H1 (cell line): ENCODE measurements around the gene VMP1.

Experiments used
- CTCF ChIP-seq, 3 experiments: IDR thresholded peaks; 1 replicate in 2 of 3; 2 replicates in 1 of 3; pipeline versions ENCODE4 v1.5.1 to v1.6.1; 2011; ENCODE audit warnings: low read length in 3 of 3, mild to moderate bottlenecking in 3 of 3, inconsistent platforms in 2 of 3, low read depth in 1 of 3, moderate library complexity in 1 of 3; ENCODE audit not compliant: insufficient read depth in 1 of 3; ENCODE audit errors: control extremely low read depth in 1 of 3
- EP300 ChIP-seq, 2 experiments: IDR thresholded peaks; 1 replicate in 1 of 2; 2 replicates in 1 of 2; pipeline ENCODE4 v1.6.1; 2011 to 2012; ENCODE audit warnings: low read depth in 2 of 2, low read length in 2 of 2, mild to moderate bottlenecking in 2 of 2, borderline replicate concordance in 1 of 2, inconsistent platforms in 1 of 2, moderate library complexity in 1 of 2
- EZH2 ChIP-seq: fragments of 200-600 bp; sonication (generic); IDR thresholded peaks from 2 replicates; pipeline ENCODE4 v1.7.1; 2012; ENCODE audit warnings: low read depth, mild to moderate bottlenecking, moderate library complexity, low read length, inconsistent platforms; ENCODE audit not compliant: severe bottlenecking
- MAFK ChIP-seq: IDR thresholded peaks from 2 replicates; pipeline ENCODE4 v1.6.1; 2012; ENCODE audit warnings: low read depth, mild to moderate bottlenecking, improper control_type of control experiment, low read length
- MAX ChIP-seq: IDR thresholded peaks from 2 replicates; pipeline ENCODE4 v1.6.1; 2012; ENCODE audit warnings: inconsistent platforms
- POLR2A ChIP-seq, 2 experiments: IDR thresholded peaks; 1 replicate in 1 of 2; 2 replicates in 1 of 2; pipeline ENCODE4 v1.6.1; 2011; ENCODE audit warnings: low read depth in 2 of 2, low read length in 2 of 2, mild to moderate bottlenecking in 2 of 2; ENCODE audit errors: control extremely low read depth in 1 of 2
- POLR2AphosphoS5 ChIP-seq: IDR thresholded peaks from 2 replicates; pipeline ENCODE4 v1.6.1; 2011; ENCODE audit warnings: low read depth, low read length
- TAF7 ChIP-seq: optimal IDR thresholded peaks from 2 replicates; pipeline ENCODE3; 2011; ENCODE audit warnings: low read depth, mild to moderate bottlenecking, inconsistent platforms, low read length, moderate library complexity, borderline replicate concordance
- TCF12 ChIP-seq: IDR thresholded peaks from 2 replicates; pipeline ENCODE4 v1.6.1; 2011; ENCODE audit warnings: low read depth, mild to moderate bottlenecking, low read length
- YY1 ChIP-seq: IDR thresholded peaks from 2 replicates; pipeline ENCODE4 v1.6.1; 2011; ENCODE audit warnings: low read depth, mild to moderate bottlenecking, low read length

GRCh38 chr17:59746849-59747445, 39.5 kb downstream of the VMP1 start:
- TF ChIP-seq CTCF (IDR thresholded peaks at IDR 0.05; ENCODE audit: control extremely low read depth in 1 of 3, insufficient read depth in 1 of 3, low read depth in 1 of 3, low read length in 3 of 3) = peak in 2 of 3 experiments; percentile 28 to 47; a peak in 2 of 4 replicates
- no peak for TF ChIP-seq EP300 (IDR thresholded peaks at IDR 0.05; ENCODE audit: borderline replicate concordance in 1 of 2, low read depth in 2 of 2, low read length in 2 of 2)
- no peak for TF ChIP-seq TCF12
- no peak for TF ChIP-seq POLR2A (IDR thresholded peaks at IDR 0.05; ENCODE audit: control extremely low read depth in 1 of 2, low read depth in 2 of 2, low read length in 2 of 2)
- TF ChIP-seq POLR2AphosphoS5 = no peak
- no peak for TF ChIP-seq MAX
- no peak for TF ChIP-seq MAFK
- no peak for TF ChIP-seq EZH2
- no peak for TF ChIP-seq YY1
- no peak for TF ChIP-seq TAF7
